ENCODE data around the gene HIRA. TPM values are rescaled to one million over a fixed set of nuclear protein-coding genes. Genes with fewer than 3 reads are reported as not detected.

HIRA gene
- total RNA-seq = 7.3 TPM

GRCh38 chr22:19431649-19432132 is at the start of gene HIRA:
Gene HIRA (minus strand): TSS chr22:19431733. CDS start chr22:19431476, 257 bp downstream.
- peak within 1 kb of the TSS; percentile 88 to 98 (median 97) for H3K9ac ChIP-seq (ENCODE audit: low read depth in 1 of 3, low read length in 3 of 3)
- H3K27me3 ChIP-seq (ENCODE audit: control insufficient read depth in 3 of 3, insufficient read depth in 3 of 3, low read length in 3 of 3) = no peaks in the 10 kb centered on the region
- no peaks in the 10 kb centered on the region for H3K9me3 ChIP-seq (ENCODE audit: control insufficient read depth in 3 of 3, low read length in 3 of 3)
- H3K36me3 ChIP-seq (ENCODE audit: control insufficient read depth in 3 of 3, insufficient read depth in 3 of 3, low read length in 3 of 3) = peaks cover 13 to 20% (median 19%) of the 10 kb centered on the region in 3 donors
- peak within 1 kb of the TSS; percentile 97 for H3K27ac ChIP-seq (ENCODE audit: low read depth, low read length)
- peaks cover 24 to 44% (median 29%) of the 10 kb centered on the region in 3 donors for H3K4me1 ChIP-seq (ENCODE audit: control insufficient read depth in 3 of 3, insufficient read depth in 3 of 3, low read length in 3 of 3)
- H3K4me3 ChIP-seq (ENCODE audit: low read length in 3 of 3) = peak within 1 kb of the TSS; percentile 93 to 99 (median 98)

- Histone ChIP-seq H3K4me1 (ENCODE audit: control insufficient read depth in 3 of 3, insufficient read depth in 3 of 3, low read length in 3 of 3) (peaks cover 18 to 27% (median 22%) of the 10 kb centered on the region in 3 donors), H3K27me3 (ENCODE audit: control insufficient read depth in 3 of 3, insufficient read depth in 3 of 3, low read length in 3 of 3) (no peaks in the 10 kb centered on the region), H3K4me3 (ENCODE audit: low read length in 3 of 3) (no peak overlapping the region), H3K9me3 (ENCODE audit: control insufficient read depth in 3 of 3, low read length in 3 of 3) (no peaks in the 10 kb centered on the region), H3K27ac (ENCODE audit: low read depth, low read length) (no peak overlapping the region), H3K36me3 (ENCODE audit: control insufficient read depth in 3 of 3, insufficient read depth in 3 of 3, low read length in 3 of 3) (peaks cover 0 to 4% (median 3%) of the 10 kb centered on the region in 3 donors), H3K9ac (ENCODE audit: low read depth in 1 of 3, low read length in 3 of 3) (no peak overlapping the region)
These were observed 49.3 kb upstream of the HIRA start for GRCh38 chr22:19480789-19481188.

- Histone ChIP-seq H3K27me3 (ENCODE audit: control insufficient read depth in 3 of 3, insufficient read depth in 3 of 3, low read length in 3 of 3) (no peaks in the 10 kb centered on the region), H3K36me3 (ENCODE audit: control insufficient read depth in 3 of 3, insufficient read depth in 3 of 3, low read length in 3 of 3) (peaks cover 4 to 5% (median 4%) of the 10 kb centered on the region in 3 donors), H3K27ac (ENCODE audit: low read depth, low read length) (no peak overlapping the region), H3K9ac (ENCODE audit: low read depth in 1 of 3, low read length in 3 of 3) (peak overlapping the region in 1 of 3 donors; percentile 96), H3K4me3 (ENCODE audit: low read length in 3 of 3) (peak overlapping the region; percentile 27 to 70 (median 65)), H3K4me1 (ENCODE audit: control insufficient read depth in 3 of 3, insufficient read depth in 3 of 3, low read length in 3 of 3) (peaks cover 21 to 33% (median 22%) of the 10 kb centered on the region in 3 donors), H3K9me3 (ENCODE audit: control insufficient read depth in 3 of 3, low read length in 3 of 3) (no peaks in the 10 kb centered on the region)
These were observed 48.6 kb upstream of the HIRA start for GRCh38 chr22:19480173-19480568.

- no peaks in the 10 kb centered on the region for H3K9me3 ChIP-seq (ENCODE audit: control insufficient read depth in 3 of 3, low read length in 3 of 3)
- peaks cover 7 to 10% (median 10%) of the 10 kb centered on the region in 3 donors for H3K36me3 ChIP-seq (ENCODE audit: control insufficient read depth in 3 of 3, insufficient read depth in 3 of 3, low read length in 3 of 3)
- H3K4me1 ChIP-seq (ENCODE audit: control insufficient read depth in 3 of 3, insufficient read depth in 3 of 3, low read length in 3 of 3) = peaks cover 22 to 34% (median 24%) of the 10 kb centered on the region in 3 donors
- H3K27ac ChIP-seq (ENCODE audit: low read depth, low read length) = peak within 1 kb of the TSS; percentile 100
- H3K9ac ChIP-seq (ENCODE audit: low read depth in 1 of 3, low read length in 3 of 3) = peak within 1 kb of the TSS; percentile 89 to 96 (median 94)
- H3K4me3 ChIP-seq (ENCODE audit: low read length in 3 of 3) = peak within 1 kb of the TSS; percentile 80 to 96 (median 95)
- H3K27me3 ChIP-seq (ENCODE audit: control insufficient read depth in 3 of 3, insufficient read depth in 3 of 3, low read length in 3 of 3) = no peaks in the 10 kb centered on the region
These were observed 48.0 kb upstream of the HIRA start, which contains the start of gene CDC45 for GRCh38 chr22:19479355-19480172. Gene CDC45 (plus strand): TSS chr22:19479920. CDS start chr22:19479969, 49 bp downstream.

- Histone ChIP-seq H3K27me3 (ENCODE audit: control insufficient read depth in 3 of 3, insufficient read depth in 3 of 3, low read length in 3 of 3) (no peaks in the 10 kb centered on the region), H3K36me3 (ENCODE audit: control insufficient read depth in 3 of 3, insufficient read depth in 3 of 3, low read length in 3 of 3) (peaks cover 9 to 12% (median 12%) of the 10 kb centered on the region in 3 donors), H3K4me1 (ENCODE audit: control insufficient read depth in 3 of 3, insufficient read depth in 3 of 3, low read length in 3 of 3) (peaks cover 23 to 35% (median 27%) of the 10 kb centered on the region in 3 donors), H3K27ac (ENCODE audit: low read depth, low read length) (peak within 1 kb of the TSS; percentile 100), H3K9ac (ENCODE audit: low read depth in 1 of 3, low read length in 3 of 3) (peak within 1 kb of the TSS; percentile 89 to 96 (median 94)), H3K9me3 (ENCODE audit: control insufficient read depth in 3 of 3, low read length in 3 of 3) (no peaks in the 10 kb centered on the region), H3K4me3 (ENCODE audit: low read length in 3 of 3) (peak within 1 kb of the TSS; percentile 80 to 96 (median 95))
These were observed 47.4 kb upstream of the HIRA start, which contains the start of gene UFD1 for GRCh38 chr22:19478901-19479354. Gene UFD1 (minus strand): TSS chr22:19479193. CDS start chr22:19479085, 108 bp downstream.

GRCh38 chr22:19478045-19478900 is 46.7 kb upstream of the HIRA start:
- H3K9ac ChIP-seq (ENCODE audit: low read depth in 1 of 3, low read length in 3 of 3) = peak overlapping the region; percentile 89 to 96 (median 94)

GRCh38 chr22:19477321-19478044 is 46.0 kb upstream of the HIRA start:
- peaks cover 30 to 46% (median 38%) of the 10 kb centered on the region in 3 donors for H3K4me1 ChIP-seq (ENCODE audit: control insufficient read depth in 3 of 3, insufficient read depth in 3 of 3, low read length in 3 of 3)
- H3K27ac ChIP-seq (ENCODE audit: low read depth, low read length) = peak overlapping the region; percentile 100

More at GRCh38 chr22:19478045-19478900, 46.7 kb upstream of the HIRA start:
- H3K27me3 ChIP-seq (ENCODE audit: control insufficient read depth in 3 of 3, insufficient read depth in 3 of 3, low read length in 3 of 3) = no peaks in the 10 kb centered on the region
- peak overlapping the region; percentile 80 to 96 (median 95) for H3K4me3 ChIP-seq (ENCODE audit: low read length in 3 of 3)
- H3K27ac ChIP-seq (ENCODE audit: low read depth, low read length) = peak overlapping the region; percentile 100
- peaks cover 15 to 18% (median 17%) of the 10 kb centered on the region in 3 donors for H3K36me3 ChIP-seq (ENCODE audit: control insufficient read depth in 3 of 3, insufficient read depth in 3 of 3, low read length in 3 of 3)
- no peaks in the 10 kb centered on the region for H3K9me3 ChIP-seq (ENCODE audit: control insufficient read depth in 3 of 3, low read length in 3 of 3)
- peaks cover 29 to 42% (median 33%) of the 10 kb centered on the region in 3 donors for H3K4me1 ChIP-seq (ENCODE audit: control insufficient read depth in 3 of 3, insufficient read depth in 3 of 3, low read length in 3 of 3)

GRCh38 chr22:19476023-19476422 is 44.5 kb upstream of the HIRA start:
- peak overlapping the region in 2 of 3 donors; percentile 7 to 63 for H3K9ac ChIP-seq (ENCODE audit: low read depth in 1 of 3, low read length in 3 of 3)
- no peaks in the 10 kb centered on the region for H3K27me3 ChIP-seq (ENCODE audit: control insufficient read depth in 3 of 3, insufficient read depth in 3 of 3, low read length in 3 of 3)
- H3K27ac ChIP-seq (ENCODE audit: low read depth, low read length) = no peak overlapping the region
- H3K9me3 ChIP-seq (ENCODE audit: control insufficient read depth in 3 of 3, low read length in 3 of 3) = no peaks in the 10 kb centered on the region
- H3K4me1 ChIP-seq (ENCODE audit: control insufficient read depth in 3 of 3, insufficient read depth in 3 of 3, low read length in 3 of 3) = peaks cover 30 to 46% (median 38%) of the 10 kb centered on the region in 3 donors
- no peak overlapping the region for H3K4me3 ChIP-seq (ENCODE audit: low read length in 3 of 3)
- H3K36me3 ChIP-seq (ENCODE audit: control insufficient read depth in 3 of 3, insufficient read depth in 3 of 3, low read length in 3 of 3) = peaks cover 32 to 40% (median 40%) of the 10 kb centered on the region in 3 donors

More at GRCh38 chr22:19477321-19478044, 46.0 kb upstream of the HIRA start:
- peak overlapping the region; percentile 80 to 96 (median 95) for H3K4me3 ChIP-seq (ENCODE audit: low read length in 3 of 3)
- H3K36me3 ChIP-seq (ENCODE audit: control insufficient read depth in 3 of 3, insufficient read depth in 3 of 3, low read length in 3 of 3) = peaks cover 19 to 26% (median 25%) of the 10 kb centered on the region in 3 donors
- H3K9ac ChIP-seq (ENCODE audit: low read depth in 1 of 3, low read length in 3 of 3) = peak overlapping the region; percentile 89 to 96 (median 94)
- no peaks in the 10 kb centered on the region for H3K9me3 ChIP-seq (ENCODE audit: control insufficient read depth in 3 of 3, low read length in 3 of 3)
- no peaks in the 10 kb centered on the region for H3K27me3 ChIP-seq (ENCODE audit: control insufficient read depth in 3 of 3, insufficient read depth in 3 of 3, low read length in 3 of 3)

Data from skeletal muscle tissue (tissue), 4 donors.